ENCODE data around the gene PEAK1. TPM values are rescaled to one million over a fixed set of nuclear protein-coding genes. Genes with fewer than 3 reads are reported as not detected.

Gene PEAK1
- total RNA-seq, 2 donors from 2014 or later, result 25.4 to 38.4 TPM

DNA sequence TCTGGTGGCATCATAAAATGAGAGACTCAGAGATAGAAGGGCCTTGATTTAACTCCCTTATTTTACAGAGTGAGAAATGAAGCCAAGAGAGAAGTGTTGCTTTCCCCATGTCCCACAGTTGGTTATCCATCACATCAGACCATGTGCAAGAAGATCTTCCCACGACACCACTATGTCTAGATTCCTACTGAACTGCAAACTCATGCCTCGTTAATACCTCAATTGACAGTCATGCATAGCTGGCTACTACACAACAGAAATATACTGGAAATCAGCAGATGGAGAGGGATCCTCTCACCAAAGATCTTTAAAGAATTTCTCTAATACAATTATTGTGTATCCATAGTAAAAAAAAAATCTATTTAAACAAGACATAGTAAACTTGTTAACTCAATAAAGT, 33.3 kb downstream of the PEAK1 start:
- TF ChIP-seq, protein P1, sequence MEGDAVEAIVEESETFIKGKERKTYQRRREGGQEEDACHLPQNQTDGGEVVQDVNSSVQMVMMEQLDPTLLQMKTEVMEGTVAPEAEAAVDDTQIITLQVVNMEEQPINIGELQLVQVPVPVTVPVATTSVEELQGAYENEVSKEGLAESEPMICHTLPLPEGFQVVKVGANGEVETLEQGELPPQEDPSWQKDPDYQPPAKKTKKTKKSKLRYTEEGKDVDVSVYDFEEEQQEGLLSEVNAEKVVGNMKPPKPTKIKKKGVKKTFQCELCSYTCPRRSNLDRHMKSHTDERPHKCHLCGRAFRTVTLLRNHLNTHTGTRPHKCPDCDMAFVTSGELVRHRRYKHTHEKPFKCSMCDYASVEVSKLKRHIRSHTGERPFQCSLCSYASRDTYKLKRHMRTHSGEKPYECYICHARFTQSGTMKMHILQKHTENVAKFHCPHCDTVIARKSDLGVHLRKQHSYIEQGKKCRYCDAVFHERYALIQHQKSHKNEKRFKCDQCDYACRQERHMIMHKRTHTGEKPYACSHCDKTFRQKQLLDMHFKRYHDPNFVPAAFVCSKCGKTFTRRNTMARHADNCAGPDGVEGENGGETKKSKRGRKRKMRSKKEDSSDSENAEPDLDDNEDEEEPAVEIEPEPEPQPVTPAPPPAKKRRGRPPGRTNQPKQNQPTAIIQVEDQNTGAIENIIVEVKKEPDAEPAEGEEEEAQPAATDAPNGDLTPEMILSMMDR (conservative IDR thresholded peaks at IDR 0.05), result no peak
- Histone ChIP-seq H3K9ac (ENCODE audit: extremely low read depth, low read length, poor library complexity, severe bottlenecking) (no peak overlapping the region), H3K9me3 (ENCODE audit: control insufficient read depth, low read length) (no peaks in the 10 kb centered on the region), H3K27ac (ENCODE audit: low read depth, low read length) (no peak overlapping the region), H3K36me3 (ENCODE audit: control insufficient read depth, insufficient read depth, low read length) (no peaks in the 10 kb centered on the region), H3K4me1 (ENCODE audit: control insufficient read depth, insufficient read depth, low read length) (no peaks in the 10 kb centered on the region), H3K4me3 (ENCODE audit: low read length) (no peak overlapping the region), H3K27me3 (ENCODE audit: control insufficient read depth, insufficient read depth, low read length, poor library complexity, severe bottlenecking) (no peaks in the 10 kb centered on the region)
- Mint-ChIP-seq H3K9me3 (no peaks in the 10 kb centered on the region), H3K4me3 (no peak overlapping the region), H3K36me3 (ENCODE audit: low read depth) (no peaks in the 10 kb centered on the region), H3K4me1 (no peaks in the 10 kb centered on the region), H3K27ac (no peak overlapping the region), H3K27me3 (ENCODE audit: insufficient read depth) (no peaks in the 10 kb centered on the region)
- DNase-seq, result no peak
- WGBS, 2 experiments (ENCODE audit: insufficient coverage in 1 of 2, insufficient read length in 1 of 2), result 98 to 100% methylated on average over 1 to 2 of the region's 2 CpGs

DNA sequence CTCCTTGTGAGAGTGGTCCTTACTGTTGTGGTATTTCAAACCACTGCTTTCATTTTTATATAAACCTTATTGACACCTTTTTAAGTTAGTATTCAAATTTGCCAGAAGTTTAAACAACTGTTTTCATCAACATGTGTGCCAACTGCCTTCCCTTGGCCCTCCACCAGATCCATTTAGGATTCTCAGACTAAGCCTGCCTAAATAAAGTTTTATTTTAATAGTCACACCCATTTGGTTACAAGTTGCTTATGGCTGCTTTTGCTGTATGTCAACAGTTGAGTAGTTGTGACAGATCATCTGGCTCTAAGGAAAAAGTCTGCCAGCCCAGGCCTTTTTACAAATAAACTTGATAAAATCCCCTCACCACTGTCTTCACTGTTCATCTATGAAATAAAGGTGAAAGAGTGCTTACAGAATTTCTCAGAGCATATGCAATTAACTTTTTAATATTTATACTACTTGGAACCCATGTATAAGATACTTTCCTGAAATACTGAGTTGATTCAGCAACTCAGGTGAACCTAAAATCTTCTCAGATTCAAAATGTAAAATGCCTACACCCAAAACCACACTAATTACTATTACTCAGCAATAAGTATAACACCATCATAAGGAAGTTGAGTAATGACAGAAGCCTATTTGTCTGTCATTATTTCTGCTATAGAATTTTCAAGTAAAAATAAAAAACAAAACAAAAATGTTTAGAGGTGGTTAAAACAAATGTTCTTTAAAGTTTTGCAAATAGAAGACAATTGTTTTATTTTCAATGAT, 35.1 kb downstream of the PEAK1 start:
- no peaks in the 10 kb centered on the region for H3K27me3 Mint-ChIP-seq (ENCODE audit: insufficient read depth)
- no peak overlapping the region for H3K4me3 ChIP-seq (ENCODE audit: low read length)
- no peaks in the 10 kb centered on the region for H3K4me1 Mint-ChIP-seq
- no peaks in the 10 kb centered on the region for H3K36me3 Mint-ChIP-seq (ENCODE audit: low read depth)
- DNase-seq, result no peak
- TF ChIP-seq, protein P1 (conservative IDR thresholded peaks at IDR 0.05), result no peak
- no peaks in the 10 kb centered on the region for H3K4me1 ChIP-seq (ENCODE audit: control insufficient read depth, insufficient read depth, low read length)
- H3K36me3 ChIP-seq (ENCODE audit: control insufficient read depth, insufficient read depth, low read length), result no peaks in the 10 kb centered on the region
- no peaks in the 10 kb centered on the region for H3K27me3 ChIP-seq (ENCODE audit: control insufficient read depth, insufficient read depth, low read length, poor library complexity, severe bottlenecking)
- H3K27ac Mint-ChIP-seq, result no peak overlapping the region
- no peak overlapping the region for H3K9ac ChIP-seq (ENCODE audit: extremely low read depth, low read length, poor library complexity, severe bottlenecking)
- H3K9me3 Mint-ChIP-seq, result no peaks in the 10 kb centered on the region
- H3K27ac ChIP-seq (ENCODE audit: low read depth, low read length), result no peak overlapping the region
- no peak overlapping the region for H3K4me3 Mint-ChIP-seq
- H3K9me3 ChIP-seq (ENCODE audit: control insufficient read depth, low read length), result no peaks in the 10 kb centered on the region

DNA sequence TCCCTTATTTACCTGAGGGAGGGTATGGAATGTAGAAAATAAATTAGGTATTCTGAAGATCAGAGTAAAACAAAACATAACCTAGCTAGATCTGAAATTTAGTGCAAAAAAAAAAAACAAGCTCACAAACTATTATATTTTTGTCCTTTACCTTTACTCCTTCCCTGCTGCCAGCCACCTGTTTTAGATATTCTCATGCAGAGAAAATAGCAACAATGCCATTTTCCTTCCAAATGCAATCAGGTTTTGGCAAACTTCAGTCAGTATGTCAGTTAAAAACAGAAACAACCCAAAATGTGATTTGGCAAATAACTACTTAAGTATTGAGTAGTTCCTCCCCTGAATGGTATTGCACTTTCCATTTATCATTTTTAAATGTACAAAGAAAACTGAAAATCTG, 35.8 kb downstream of the PEAK1 start:
- Mint-ChIP-seq H3K4me1 (no peaks in the 10 kb centered on the region), H3K36me3 (ENCODE audit: low read depth) (no peaks in the 10 kb centered on the region), H3K4me3 (no peak overlapping the region), H3K27ac (no peak overlapping the region), H3K9me3 (no peaks in the 10 kb centered on the region), H3K27me3 (ENCODE audit: insufficient read depth) (no peaks in the 10 kb centered on the region)
- no peaks in the 10 kb centered on the region for H3K27me3 ChIP-seq (ENCODE audit: control insufficient read depth, insufficient read depth, low read length, poor library complexity, severe bottlenecking)
- H3K9ac ChIP-seq (ENCODE audit: extremely low read depth, low read length, poor library complexity, severe bottlenecking), result no peak overlapping the region
- no peak overlapping the region for H3K27ac ChIP-seq (ENCODE audit: low read depth, low read length)
- H3K4me3 ChIP-seq (ENCODE audit: low read length), result no peak overlapping the region
- no peaks in the 10 kb centered on the region for H3K9me3 ChIP-seq (ENCODE audit: control insufficient read depth, low read length)
- no peaks in the 10 kb centered on the region for H3K36me3 ChIP-seq (ENCODE audit: control insufficient read depth, insufficient read depth, low read length)
- no peak for DNase-seq
- H3K4me1 ChIP-seq (ENCODE audit: control insufficient read depth, insufficient read depth, low read length), result no peaks in the 10 kb centered on the region
- TF ChIP-seq, protein P1 (conservative IDR thresholded peaks at IDR 0.05), result no peak

All from endodermal cell (in vitro differentiated cells).